ENCODE measurements around the gene EPHB2.

DNA sequence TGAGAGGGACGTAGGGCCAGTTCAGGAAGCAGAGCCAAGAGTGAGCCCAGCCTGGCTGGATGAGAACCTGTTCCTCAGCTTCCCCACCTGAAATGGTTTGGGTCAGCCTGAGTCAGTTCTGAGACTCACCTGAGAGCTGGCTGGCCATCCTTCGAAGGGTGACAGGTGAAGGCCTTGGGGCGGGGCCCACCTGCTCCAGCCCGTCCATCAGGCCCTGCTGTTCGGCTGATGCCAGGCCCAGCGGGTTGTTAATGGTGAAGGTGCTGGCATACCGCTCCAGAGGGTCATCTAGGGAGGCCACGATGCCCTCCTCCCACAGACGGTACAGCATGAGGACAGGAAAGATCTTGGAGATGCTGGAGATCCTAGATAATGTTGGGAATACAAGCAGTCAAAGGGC lies 247.9 kb downstream of the EPHB2 start:
- TF ChIP-seq, protein P1, sequence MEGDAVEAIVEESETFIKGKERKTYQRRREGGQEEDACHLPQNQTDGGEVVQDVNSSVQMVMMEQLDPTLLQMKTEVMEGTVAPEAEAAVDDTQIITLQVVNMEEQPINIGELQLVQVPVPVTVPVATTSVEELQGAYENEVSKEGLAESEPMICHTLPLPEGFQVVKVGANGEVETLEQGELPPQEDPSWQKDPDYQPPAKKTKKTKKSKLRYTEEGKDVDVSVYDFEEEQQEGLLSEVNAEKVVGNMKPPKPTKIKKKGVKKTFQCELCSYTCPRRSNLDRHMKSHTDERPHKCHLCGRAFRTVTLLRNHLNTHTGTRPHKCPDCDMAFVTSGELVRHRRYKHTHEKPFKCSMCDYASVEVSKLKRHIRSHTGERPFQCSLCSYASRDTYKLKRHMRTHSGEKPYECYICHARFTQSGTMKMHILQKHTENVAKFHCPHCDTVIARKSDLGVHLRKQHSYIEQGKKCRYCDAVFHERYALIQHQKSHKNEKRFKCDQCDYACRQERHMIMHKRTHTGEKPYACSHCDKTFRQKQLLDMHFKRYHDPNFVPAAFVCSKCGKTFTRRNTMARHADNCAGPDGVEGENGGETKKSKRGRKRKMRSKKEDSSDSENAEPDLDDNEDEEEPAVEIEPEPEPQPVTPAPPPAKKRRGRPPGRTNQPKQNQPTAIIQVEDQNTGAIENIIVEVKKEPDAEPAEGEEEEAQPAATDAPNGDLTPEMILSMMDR (IDR thresholded peaks at IDR 0.05): no peak
- no peak for TF ChIP-seq POLR2A (IDR thresholded peaks at IDR 0.05)
